NCI-H2196 treated with DMSO at 0.1 percent for 48 hours (cell line): ENCODE results near the gene AUTS2.

Experiments
- DNase-seq: peaks from one replicate; lab custom pipeline; 2025; ENCODE audit not compliant: unreplicated experiment; lab: John Stamatoyannopoulos, UW

Gene AUTS2

GRCh38 chr7:69714886-69715576, 116.8 kb downstream of the AUTS2 start:
- no peak for DNase-seq

- DNase-seq = no peak
Measured at GRCh38 chr7:69717221-69717620, 118.9 kb downstream of the AUTS2 start.

- no peak for DNase-seq
Measured at GRCh38 chr7:69719717-69720116, 121.4 kb downstream of the AUTS2 start.

GRCh38 chr7:69722843-69723242, 124.6 kb downstream of the AUTS2 start:
- no peak for DNase-seq

GRCh38 chr7:69723663-69724062, 125.4 kb downstream of the AUTS2 start:
- DNase-seq = no peak

GRCh38 chr7:69728304-69728703, 130.0 kb downstream of the AUTS2 start:
- no peak for DNase-seq

- no peak for DNase-seq
Measured at GRCh38 chr7:69732203-69732602, 133.9 kb downstream of the AUTS2 start.

- DNase-seq = no peak
Measured at GRCh38 chr7:69735582-69735981, 137.3 kb downstream of the AUTS2 start.

GRCh38 chr7:69736126-69736810, 138.0 kb downstream of the AUTS2 start:
- DNase-seq = no peak

GRCh38 chr7:69738396-69738951, 140.2 kb downstream of the AUTS2 start:
- DNase-seq = no peak

- DNase-seq = no peak
Measured at GRCh38 chr7:69739190-69739589, 140.9 kb downstream of the AUTS2 start.

GRCh38 chr7:69739931-69740431, 141.7 kb downstream of the AUTS2 start:
- DNase-seq = peak; percentile 22

GRCh38 chr7:69742237-69742636, 144.0 kb downstream of the AUTS2 start:
- no peak for DNase-seq

GRCh38 chr7:69743436-69743835, 145.2 kb downstream of the AUTS2 start:
- DNase-seq = no peak

- no peak for DNase-seq
Measured at GRCh38 chr7:69744026-69744425, 145.8 kb downstream of the AUTS2 start.

GRCh38 chr7:69746383-69746782, 148.1 kb downstream of the AUTS2 start:
- no peak for DNase-seq

- DNase-seq = no peak
Measured at GRCh38 chr7:69747144-69747543, 148.9 kb downstream of the AUTS2 start.

GRCh38 chr7:69748530-69748929, 150.3 kb downstream of the AUTS2 start:
- DNase-seq = no peak

- DNase-seq = no peak
Measured at GRCh38 chr7:69749372-69749979, 151.2 kb downstream of the AUTS2 start.

GRCh38 chr7:69749994-69750393, 151.7 kb downstream of the AUTS2 start:
- no peak for DNase-seq

- DNase-seq = no peak
Measured at GRCh38 chr7:69751026-69751425, 152.8 kb downstream of the AUTS2 start.

- no peak for DNase-seq
Measured at GRCh38 chr7:69753981-69754380, 155.7 kb downstream of the AUTS2 start.
